Measurements from ENCODE around the gene SAT1.
A peak's percentile ranks its signal among the peaks of the same experiment; 100 is the strongest.

Gene SAT1

DNA sequence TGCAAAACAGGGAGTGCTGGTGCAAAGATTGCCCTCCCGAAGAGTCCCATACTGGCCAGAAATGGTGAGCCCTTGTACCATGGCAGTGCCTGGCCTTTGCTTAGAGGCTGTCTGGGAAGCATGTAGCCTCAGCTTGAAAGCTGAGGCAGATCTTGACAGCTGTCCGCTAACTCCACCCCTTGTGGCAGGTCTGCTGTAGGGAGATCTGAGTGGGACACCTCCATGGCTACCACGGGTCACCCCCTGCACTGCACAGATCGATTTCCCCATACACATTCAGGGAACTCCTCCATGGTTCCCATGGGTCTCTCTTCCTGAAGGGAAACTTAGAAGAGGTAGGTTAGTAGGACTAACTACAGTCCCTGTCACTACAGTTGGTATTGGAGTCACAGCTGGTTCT lies 33.8 kb upstream of the SAT1 start:
- TF ChIP-seq, protein P1, sequence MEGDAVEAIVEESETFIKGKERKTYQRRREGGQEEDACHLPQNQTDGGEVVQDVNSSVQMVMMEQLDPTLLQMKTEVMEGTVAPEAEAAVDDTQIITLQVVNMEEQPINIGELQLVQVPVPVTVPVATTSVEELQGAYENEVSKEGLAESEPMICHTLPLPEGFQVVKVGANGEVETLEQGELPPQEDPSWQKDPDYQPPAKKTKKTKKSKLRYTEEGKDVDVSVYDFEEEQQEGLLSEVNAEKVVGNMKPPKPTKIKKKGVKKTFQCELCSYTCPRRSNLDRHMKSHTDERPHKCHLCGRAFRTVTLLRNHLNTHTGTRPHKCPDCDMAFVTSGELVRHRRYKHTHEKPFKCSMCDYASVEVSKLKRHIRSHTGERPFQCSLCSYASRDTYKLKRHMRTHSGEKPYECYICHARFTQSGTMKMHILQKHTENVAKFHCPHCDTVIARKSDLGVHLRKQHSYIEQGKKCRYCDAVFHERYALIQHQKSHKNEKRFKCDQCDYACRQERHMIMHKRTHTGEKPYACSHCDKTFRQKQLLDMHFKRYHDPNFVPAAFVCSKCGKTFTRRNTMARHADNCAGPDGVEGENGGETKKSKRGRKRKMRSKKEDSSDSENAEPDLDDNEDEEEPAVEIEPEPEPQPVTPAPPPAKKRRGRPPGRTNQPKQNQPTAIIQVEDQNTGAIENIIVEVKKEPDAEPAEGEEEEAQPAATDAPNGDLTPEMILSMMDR (conservative IDR thresholded peaks at IDR 0.05): no peak
- H3K27ac ChIP-seq: no peak overlapping the region

DNA sequence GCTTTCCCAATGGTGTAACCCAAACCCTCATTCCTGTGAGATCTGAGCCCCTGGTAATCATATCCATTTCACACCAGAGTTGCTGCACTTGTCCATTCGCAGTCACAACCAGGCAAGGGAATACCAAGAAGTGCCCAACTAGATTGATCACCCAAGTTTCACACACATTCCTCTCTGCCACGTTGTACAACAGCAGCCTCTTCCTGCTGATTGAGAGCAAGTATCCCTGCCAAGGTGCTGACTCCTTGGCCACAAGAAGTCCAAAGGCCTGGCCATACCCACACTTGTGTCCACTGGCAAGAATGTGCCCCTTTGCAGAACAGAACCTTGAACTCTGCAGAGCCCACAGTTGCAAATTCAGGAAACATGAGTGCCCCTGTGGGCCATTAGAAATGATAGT lies 33.4 kb upstream of the SAT1 start:
- TF ChIP-seq, protein P1 (conservative IDR thresholded peaks at IDR 0.05): no peak
- no peak overlapping the region for H3K27ac ChIP-seq

DNA sequence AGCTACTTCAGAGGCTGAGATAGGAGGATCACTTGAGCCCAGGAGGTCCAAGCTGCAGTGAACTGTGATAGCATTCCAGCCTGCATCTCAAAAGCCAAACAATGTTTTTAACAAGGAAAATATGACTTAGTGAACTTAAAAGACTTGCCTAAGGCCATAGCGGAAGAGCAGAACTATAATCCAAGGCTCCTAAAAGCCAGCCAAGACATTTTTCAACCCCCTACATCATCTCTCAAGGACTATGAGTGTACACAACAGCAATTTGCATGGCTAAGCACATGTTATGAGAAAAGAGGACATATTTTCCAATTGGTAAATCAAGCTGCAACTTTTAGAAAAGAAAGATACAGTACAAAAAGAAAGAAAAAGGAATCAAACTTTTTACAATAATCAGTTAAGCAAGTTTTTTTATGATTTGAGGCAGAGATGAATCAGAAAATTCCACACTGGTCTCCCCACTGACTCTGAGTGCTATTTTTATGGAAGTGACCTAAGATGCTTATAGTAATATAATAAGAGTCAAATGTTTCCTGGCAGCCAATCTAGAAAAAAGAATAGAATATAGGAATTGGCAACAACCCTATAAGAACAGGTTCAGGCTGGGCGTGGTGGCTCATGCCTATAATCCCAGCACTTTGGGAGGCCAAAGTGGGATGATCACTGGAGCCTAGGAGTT lies 30.1 kb upstream of the SAT1 start:
- no peak overlapping the region for H3K27ac ChIP-seq
- TF ChIP-seq, protein P1 (conservative IDR thresholded peaks at IDR 0.05): no peak

DNA sequence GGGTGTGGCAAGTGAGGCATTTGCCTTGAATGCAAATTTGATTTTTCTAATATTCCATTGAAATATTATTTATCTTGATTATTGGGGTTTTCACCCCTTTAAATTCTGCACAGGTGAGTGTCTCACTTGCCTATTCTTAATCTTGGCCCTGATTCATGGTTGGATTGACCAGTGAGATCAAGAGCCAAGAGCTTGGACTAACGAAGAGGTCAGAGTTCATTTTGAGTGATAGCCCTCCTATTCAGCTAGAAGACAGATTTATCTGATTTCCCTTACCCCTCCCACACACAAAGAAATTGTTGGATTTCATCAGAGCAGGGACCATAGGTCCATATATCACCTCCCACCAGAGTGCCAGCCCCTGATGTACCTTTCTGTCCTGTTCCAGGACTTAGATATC lies 28.3 kb upstream of the SAT1 start:
- TF ChIP-seq, protein P1 (conservative IDR thresholded peaks at IDR 0.05): no peak
- no peak overlapping the region for H3K27ac ChIP-seq

DNA sequence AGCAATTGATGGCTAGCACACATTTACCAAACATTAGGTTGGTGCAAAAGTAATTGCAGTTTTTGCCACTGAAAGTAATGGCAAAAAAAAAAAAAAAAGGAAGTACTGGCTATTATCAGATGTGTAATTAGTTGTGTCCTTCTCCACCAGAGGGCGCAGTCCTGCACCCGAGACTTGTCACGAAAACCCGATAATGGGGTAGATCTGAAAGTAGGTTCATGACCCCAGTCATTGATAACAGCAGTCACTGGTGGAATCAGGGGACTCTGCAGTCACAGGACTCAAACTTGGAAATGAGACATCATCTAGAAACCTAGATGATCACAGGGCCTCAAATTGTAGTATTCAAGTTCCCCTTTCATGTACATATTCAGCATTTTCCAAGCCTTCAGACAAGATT lies 26.8 kb upstream of the SAT1 start:
- TF ChIP-seq, protein P1 (conservative IDR thresholded peaks at IDR 0.05): peak; percentile 60
- H3K27ac ChIP-seq: no peak overlapping the region

DNA sequence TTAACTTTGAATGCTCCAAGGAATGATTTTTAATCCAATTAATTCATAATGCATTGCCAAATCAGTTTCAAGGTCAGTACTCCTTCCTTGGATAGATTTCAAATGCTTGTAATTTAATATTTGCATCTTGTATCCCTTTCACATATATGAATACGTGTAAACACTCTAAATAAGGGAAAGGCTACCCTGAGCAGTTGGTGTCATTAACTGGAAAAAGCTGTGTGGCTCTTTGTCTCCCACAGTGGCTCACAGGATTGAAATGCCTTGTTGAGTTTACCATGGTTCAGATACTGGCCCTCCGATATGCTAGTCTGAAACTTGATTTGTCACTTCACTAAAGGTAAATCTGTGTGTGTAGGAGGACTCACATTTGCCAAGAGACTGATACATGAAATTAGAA lies 23.2 kb upstream of the SAT1 start:
- TF ChIP-seq, protein P1 (conservative IDR thresholded peaks at IDR 0.05): no peak
- H3K27ac ChIP-seq: no peak overlapping the region

DNA sequence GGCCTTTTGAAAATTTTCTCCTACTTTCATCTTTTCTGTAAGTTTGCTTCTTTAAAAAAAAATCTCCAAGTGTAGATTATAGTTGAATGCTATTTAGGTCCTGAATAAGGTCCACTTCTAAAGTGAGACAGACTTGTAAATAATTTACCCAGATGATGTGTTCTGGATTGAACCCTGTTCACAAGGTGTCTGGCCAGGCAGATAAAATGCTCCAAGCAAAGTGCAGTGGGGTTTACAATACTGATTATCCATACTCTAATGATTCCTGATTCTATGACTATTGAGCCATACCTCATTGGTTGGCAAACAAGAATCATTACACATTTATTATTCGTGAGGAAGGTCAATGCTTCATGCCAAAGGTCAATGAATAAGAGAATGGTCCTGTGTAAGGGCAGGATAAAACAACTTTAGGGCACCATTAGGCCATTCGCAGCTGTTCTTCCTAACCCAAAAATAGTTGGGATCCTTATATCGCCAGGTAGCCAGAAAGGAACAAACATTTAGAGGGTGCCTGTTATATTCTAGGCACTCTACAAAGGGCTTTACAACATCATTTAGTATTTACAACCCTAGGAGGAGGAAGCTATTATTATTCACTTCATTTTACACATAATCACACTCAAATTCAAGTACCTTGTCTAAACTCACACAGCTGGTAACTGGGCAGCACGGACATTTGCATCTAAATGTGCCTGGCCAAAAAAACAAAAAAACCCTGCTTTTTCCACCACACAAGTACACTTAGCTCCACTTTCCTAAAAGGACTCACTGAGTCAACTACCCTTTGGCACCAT lies 18.6 kb upstream of the SAT1 start:
- no peak overlapping the region for H3K27ac ChIP-seq
- TF ChIP-seq, protein P1 (conservative IDR thresholded peaks at IDR 0.05): no peak

Measured in VCaP (cell line).